Adrenal gland (tissue), 12 donors: ENCODE results near the gene KLHL26. TPM values are rescaled to one million over a fixed set of nuclear protein-coding genes. Genes with fewer than 3 reads are reported as not detected.

Experiments used
- DNase-seq, 7 donors: peaks; one replicate each; pipeline ENCODE4 v3.0.0-alpha.2; 2019 to 2020
- H3K27ac ChIP-seq, 5 donors: fragments of 200-600 bp; sonication (generic) in 4 of 5; 1 replicate in 3 of 5; 2 replicates in 2 of 5; pipeline versions ENCODE4 v1.5.1 to v1.8.0; 2016 to 2020; ENCODE audit warnings: mild to moderate bottlenecking in 1 of 5
- H3K27me3 ChIP-seq: fragments of 200-600 bp; 2 replicates; pipeline ENCODE4 v1.8.0; 2021
- H3K36me3 ChIP-seq, 2 donors: fragments of 200-600 bp; replicated peaks in 1 of 2; 1 replicate in 1 of 2; 2 replicates in 1 of 2; pipeline versions ENCODE4 v1.5.1 to v1.8.0; 2018 to 2022
- H3K4me1 ChIP-seq, 2 donors: fragments of 200-600 bp; replicated peaks in 1 of 2; 1 replicate in 1 of 2; 2 replicates in 1 of 2; pipeline versions ENCODE4 v1.5.1 to v1.8.0; 2018 to 2021
- H3K4me3 ChIP-seq, 4 donors: fragments of 200-600 bp; sonication (generic) in 3 of 4; one replicate each; pipeline ENCODE4 v1.5.1; 2016 to 2018
- H3K9me3 ChIP-seq, 3 donors: fragments of 200-600 bp; sonication (generic) in 1 of 3; replicated peaks in 1 of 3; 1 replicate in 2 of 3; 2 replicates in 1 of 3; pipeline versions ENCODE4 v1.5.1 to v1.8.0; 2016 to 2021
- CTCF ChIP-seq, 6 experiments: fragments of 450-650 bp in 4 of 6; fragments of 200-600 bp in 2 of 6; sonication (generic) in 1 of 6; IDR thresholded peaks; 1 replicate in 5 of 6; 2 replicates in 1 of 6; pipeline versions ENCODE4 v1.5.1 to v1.8.0; 2016 to 2021; ENCODE audit warnings: antibody characterized with exemption in 6 of 6, mild to moderate bottlenecking in 2 of 6, moderate library complexity in 1 of 6
- POLR2A ChIP-seq, 2 donors: fragments of 450-650 bp; IDR thresholded peaks; one replicate each; pipeline ENCODE4 v1.6.1; 2017; ENCODE audit warnings: antibody characterized with exemption in 2 of 2, mild to moderate bottlenecking in 2 of 2, moderate library complexity in 1 of 2
- WGBS, 4 donors: extraction: QIAGEN DNeasy Blood & Tissue Kit in 2 of 4; methylation state at CpG; one replicate each; pipeline versions ENCODE4 v1.1.5 to v1.1.7; 2013 to 2017; 5-methylcytosine and 5-hydroxymethylcytosine counted together
- intact Hi-C, 2 donors: fragments of 100-400 bp; cut with DNase I; formaldehyde crosslinking; loops; one replicate each; pipeline versions ENCODE4 v1.14.1 to v1.15.0; 2022 to 2023
- polyA plus RNA-seq, 3 donors: library from polyadenylated mRNA; stranded (reverse); fragments of 200-250 nt in 2 of 3; fragments of 350-450 nt in 1 of 3; fragmentation: Illumina TruSeq in 1 of 3; extraction: RNeasy Lipid Tissue Mini Kit (QIAGEN cat#74804) in 1 of 3; gene quantifications; one replicate each; pipeline ENCODE4 v1.2.3, GENCODE V29; 2013 to 2014
- total RNA-seq, 9 donors: library from RNA; depleted of rRNA in 4 of 9; stranded (reverse); fragments of >200 nt in 4 of 9; fragments of 120-200 nt in 1 of 9; fragmentation: NEBNext Ultra II Directional in 1 of 9; extraction: Animal tissue kit (Norgen Biotek cat#: 25700) in 1 of 9; gene quantifications; one replicate each; pipeline versions ENCODE4 v1.1.0 to v1.2.4, GENCODE V29; 2013 to 2023
- donor health status: healthy with polysubstance abuse.
- donor health status: Bipolar disorder and iron deficiency.
- donor health status: DM: yes; HTN: yes; CAD: no.
- donor health status: DM: no; HTN: no; CAD: no.
- donor health status: DM: no; HTN: no; CAD: no.
- donor health status: DM: yes; HTN: yes; CAD: no.

KLHL26 gene
- total and polyA plus RNA-seq, 12 donors = 1.4 to 15.2 (median 8.2) TPM

- Histone ChIP-seq H3K9me3 (no peaks in the 10 kb centered on the region), H3K36me3 (peaks cover 0 to 4% of the 10 kb centered on the region in 2 donors), H3K27me3 (no peaks in the 10 kb centered on the region), H3K4me3 (peak within 1 kb of the TSS; percentile 31 to 71 (median 66)), H3K27ac (peak within 1 kb of the TSS; percentile 34 to 92 (median 78)), H3K4me1 (peaks cover 10 to 22% of the 10 kb centered on the region in 2 donors)
- WGBS, 4 donors = 0 to 1% (median 1%) methylated on average over 14 to 72 of the region's 72 CpGs
- intact Hi-C loops = no loop called here
- TF ChIP-seq POLR2A (IDR thresholded peaks at IDR 0.05) = peak; percentile 38 to 43
- peak; percentile 69 to 92 (median 83) for TF ChIP-seq CTCF (IDR thresholded peaks at IDR 0.05)
- peak; percentile 78 to 86 (median 79) for DNase-seq
These were observed 48.0 kb upstream of the KLHL26 start, which contains the start of gene REX1BD for GRCh38 chr19:18588611-18589379. TSS of gene REX1BD (plus strand) at chr19:18588798. CDS start at chr19:18588802, 4 bp downstream.

GRCh38 chr19:18589380-18590272 lies 47.2 kb upstream of the KLHL26 start:
- H3K4me1 ChIP-seq = peaks cover 10 to 30% of the 10 kb centered on the region in 2 donors

GRCh38 chr19:18590273-18591272 lies 46.3 kb upstream of the KLHL26 start:
- H3K36me3 ChIP-seq = peaks cover 0 to 4% of the 10 kb centered on the region in 2 donors
- TF ChIP-seq POLR2A (IDR thresholded peaks at IDR 0.05) = no peak
- peak in 2 of 6 experiments; percentile 29 to 32 for TF ChIP-seq CTCF (IDR thresholded peaks at IDR 0.05)
- no peaks in the 10 kb centered on the region for H3K9me3 ChIP-seq
- peaks cover 10 to 35% of the 10 kb centered on the region in 2 donors for H3K4me1 ChIP-seq
- intact Hi-C loops = loop anchor here (5.0 to 10.0 kb wide), 3 partner anchors 136 to 257 kb away; no protein-coding TSS in a partner anchor
- no peaks in the 10 kb centered on the region for H3K27me3 ChIP-seq
- peak overlapping the region in 1 of 5 donors; percentile 92 for H3K27ac ChIP-seq
- DNase-seq = peak in 3 of 7 donors; percentile 40 to 93 (median 52)
- WGBS, 4 donors = 82 to 87% (median 82%) methylated on average over 31 to 40 of the region's 40 CpGs
- no peak overlapping the region for H3K4me3 ChIP-seq

More at GRCh38 chr19:18589380-18590272, 47.2 kb upstream of the KLHL26 start:
- TF ChIP-seq CTCF (IDR thresholded peaks at IDR 0.05) (peak in 3 of 6 experiments; percentile 26 to 47 (median 28)), POLR2A (IDR thresholded peaks at IDR 0.05) (no peak)
- intact Hi-C loops = loop anchor here (5.0 to 10.0 kb wide), 3 partner anchors 135 to 258 kb away; no protein-coding TSS in a partner anchor
- H3K27me3 ChIP-seq = no peaks in the 10 kb centered on the region
- H3K36me3 ChIP-seq = peaks cover 0 to 4% of the 10 kb centered on the region in 2 donors
- H3K27ac ChIP-seq = peak overlapping the region; percentile 30 to 92 (median 78)
- H3K9me3 ChIP-seq = no peaks in the 10 kb centered on the region
- 17 to 38% (median 27%) methylated on average over 25 to 52 of the region's 52 CpGs for WGBS, 4 donors
- DNase-seq = peak; percentile 65 to 81 (median 74)
- peak overlapping the region; percentile 31 to 67 (median 50) for H3K4me3 ChIP-seq
